Bronchial epithelial cell (primary cell): Measurements from ENCODE around the gene PELI2. TPM values are rescaled to one million over a fixed set of nuclear protein-coding genes. Genes with fewer than 3 reads are reported as not detected.

Source experiments
- DNase-seq: peaks from one replicate; pipeline ENCODE4 v3.0.0-alpha.2; 2010; ENCODE audit warnings: low read depth
- FAIRE-seq: peaks from 2 replicates; lab custom pipeline; 2011; peaks lifted over from hg19 to GRCh38; lab: Jason Lieb, UNC
- H3K27me3 ChIP-seq: 2 replicates; pipeline ENCODE4 v1.5.1; 2011; ENCODE audit warnings: low read length; ENCODE audit not compliant: control insufficient read depth, insufficient read depth
- H3K36me3 ChIP-seq: 2 replicates; pipeline ENCODE4 v1.5.1; 2011; ENCODE audit warnings: low read length; ENCODE audit not compliant: control insufficient read depth, insufficient read depth
- H3K4me3 ChIP-seq: 2 replicates; pipeline ENCODE4 v1.5.1; 2011; ENCODE audit warnings: mild to moderate bottlenecking, low read depth, low read length, control low read depth
- CTCF ChIP-seq: IDR thresholded peaks from 2 replicates; pipeline ENCODE4 v1.5.1; 2011; ENCODE audit warnings: mild to moderate bottlenecking, moderate library complexity, low read length, control low read depth, inconsistent platforms; ENCODE audit not compliant: insufficient read depth, severe bottlenecking
- total RNA-seq: library from RNA; depleted of rRNA; stranded (reverse); fragments of >200 nt; gene quantifications from 2 replicates; pipeline ENCODE4 v1.2.1, GENCODE V29; 2014

PELI2 gene
- total RNA-seq, 1 donor from 2014 or later, result 2.1 TPM

GRCh38 chr14:56145181-56145769 is 27.1 kb downstream of the PELI2 start:
- H3K4me3 ChIP-seq, result no peak overlapping the region
- FAIRE-seq (no peak), DNase-seq (no peak)
- H3K36me3 ChIP-seq, result no peaks in the 10 kb centered on the region
- TF ChIP-seq CTCF, result no peak
- peaks cover 5% of the 10 kb centered on the region for H3K27me3 ChIP-seq

DNA sequence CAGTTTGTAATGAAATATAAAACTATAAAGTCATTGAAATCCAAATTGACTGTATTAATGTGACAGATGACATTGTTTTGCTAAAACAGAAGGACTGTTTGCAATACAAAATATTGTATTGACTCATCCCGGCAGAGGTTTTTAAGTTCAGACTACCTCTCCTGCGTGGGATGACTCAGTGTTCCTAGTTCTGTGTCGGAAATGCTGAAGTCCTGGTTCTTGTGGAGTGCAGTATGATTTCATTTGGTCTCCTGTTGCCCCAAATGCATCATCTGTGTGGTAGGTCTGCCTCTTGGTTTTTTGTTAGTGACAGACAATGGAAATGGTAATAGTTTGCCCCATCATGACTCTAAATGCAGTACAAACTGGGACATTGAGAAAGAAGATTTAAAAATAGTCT is 27.8 kb downstream of the PELI2 start:
- Histone ChIP-seq H3K27me3 (peaks cover 5% of the 10 kb centered on the region), H3K4me3 (no peak overlapping the region), H3K36me3 (no peaks in the 10 kb centered on the region)
- DNase-seq, result peak; percentile 76
- no peak for FAIRE-seq
- no peak for TF ChIP-seq CTCF

- Histone ChIP-seq H3K4me3 (no peak overlapping the region), H3K27me3 (peaks cover 5% of the 10 kb centered on the region), H3K36me3 (no peaks in the 10 kb centered on the region)
- FAIRE-seq (no peak), DNase-seq (no peak)
- TF ChIP-seq CTCF, result no peak
These were observed 29.2 kb downstream of the PELI2 start for GRCh38 chr14:56147449-56147848.

GRCh38 chr14:56147986-56148901 is 30.0 kb downstream of the PELI2 start:
- TF ChIP-seq CTCF, result no peak
- Histone ChIP-seq H3K4me3 (no peak overlapping the region), H3K27me3 (peaks cover 5% of the 10 kb centered on the region), H3K36me3 (no peaks in the 10 kb centered on the region)
- DNase-seq (no peak), FAIRE-seq (no peak)

DNA sequence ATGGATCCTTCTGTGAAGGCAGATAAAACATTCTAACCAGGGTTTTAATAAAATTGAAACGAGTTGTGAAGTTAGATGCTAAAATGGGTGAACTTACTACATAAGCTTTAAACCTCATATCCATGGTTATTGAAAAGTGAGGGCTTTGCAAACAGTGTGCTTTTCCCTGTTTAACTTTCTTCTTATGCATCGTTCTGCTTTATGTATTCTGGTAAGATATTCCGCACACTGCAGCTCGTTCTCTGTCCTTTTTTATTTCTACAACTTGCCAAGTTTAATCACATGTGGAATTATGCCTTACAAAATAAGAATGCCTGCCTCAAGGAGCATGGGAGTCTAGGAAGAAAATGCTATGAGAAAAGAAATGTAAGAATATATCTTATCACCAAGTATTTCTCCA is 30.9 kb downstream of the PELI2 start:
- FAIRE-seq, result no peak
- H3K36me3 ChIP-seq, result no peaks in the 10 kb centered on the region
- DNase-seq, result no peak
- no peak overlapping the region for H3K4me3 ChIP-seq
- peaks cover 5% of the 10 kb centered on the region for H3K27me3 ChIP-seq
- TF ChIP-seq CTCF, result no peak
